HTR-8/SVneo (cell line): ENCODE results near the gene ARL6IP6.

Experiments used
- DNase-seq: peaks from one replicate; pipeline ENCODE4 v3.0.0; 2011; ENCODE audit warnings: low spot score, mixed read lengths; ENCODE audit not compliant: insufficient read length
- FAIRE-seq: peaks from 2 replicates; lab custom pipeline; 2011; peaks lifted over from hg19 to GRCh38; lab: Jason Lieb, UNC

ARL6IP6 gene

DNA sequence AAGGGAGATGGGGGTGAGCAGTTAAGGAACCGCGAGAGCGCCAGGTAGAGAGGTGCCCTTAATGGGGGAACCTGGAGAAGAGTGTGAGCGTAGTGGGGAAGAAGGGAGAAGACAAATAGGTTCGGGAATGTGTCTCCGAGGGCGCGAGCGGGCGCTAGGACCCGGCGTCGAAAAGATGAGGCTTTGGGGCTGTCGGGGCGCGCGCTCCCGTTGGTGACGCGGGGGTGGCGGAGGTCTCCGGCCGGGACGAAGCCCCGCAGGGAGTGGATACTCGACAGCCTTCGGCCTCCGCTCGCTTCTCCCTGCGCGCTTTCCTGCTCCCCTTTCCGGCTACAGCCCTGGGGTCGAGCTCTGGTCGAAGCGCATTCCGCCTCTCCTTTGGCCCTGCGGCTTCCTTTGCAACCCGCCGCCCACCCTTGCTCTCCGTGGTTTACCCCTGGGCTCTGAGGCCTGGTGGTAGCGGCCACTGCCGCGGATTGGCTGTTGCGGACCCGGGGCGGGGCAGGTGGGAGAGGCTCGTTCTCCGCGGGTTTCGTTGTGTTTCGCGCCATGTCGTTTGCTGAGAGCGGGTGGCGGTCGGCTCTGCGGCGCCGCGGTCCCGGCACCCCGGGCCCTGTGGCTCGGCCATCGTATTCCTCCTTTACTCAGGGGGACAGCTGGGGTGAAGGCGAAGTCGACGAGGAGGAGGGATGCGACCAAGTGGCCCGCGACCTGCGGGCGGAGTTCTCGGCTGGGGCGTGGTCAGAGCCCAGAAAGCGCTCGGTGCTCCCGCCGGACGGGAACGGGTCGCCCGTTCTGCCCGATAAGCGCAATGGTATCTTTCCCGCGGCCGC is at the start of gene ARL6IP6:
TSS of gene ARL6IP6 (plus strand) at position 545 of the 833 bp plus-strand sequence. CDS start at position 550, 5 bp downstream.
- FAIRE-seq (peak; percentile 89), DNase-seq (peak; percentile 78)

- FAIRE-seq (no peak), DNase-seq (no peak)
Measured at GRCh38 chr2:152674334-152674733, 44.1 kb upstream of the ARL6IP6 start.

DNA sequence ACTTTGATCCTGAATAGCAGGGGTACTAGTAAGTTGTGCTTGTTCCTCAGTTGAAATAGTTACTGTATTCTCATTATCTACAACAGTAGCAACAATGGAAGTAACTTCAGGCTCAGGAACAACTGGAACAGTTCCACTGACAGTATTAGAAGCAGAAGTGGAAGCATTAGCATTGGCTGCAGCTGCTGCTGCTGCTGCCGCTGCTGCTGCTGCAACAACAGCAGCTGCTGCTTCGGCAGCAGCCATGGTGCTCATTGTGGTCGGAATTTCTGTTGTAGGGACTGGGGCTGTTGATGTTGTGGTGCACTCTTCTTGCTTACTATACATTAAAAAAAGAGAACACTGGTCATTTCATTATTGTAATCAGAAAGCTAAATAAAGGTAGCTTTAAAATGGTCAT is 42.0 kb upstream of the ARL6IP6 start:
- DNase-seq (no peak), FAIRE-seq (no peak)

GRCh38 chr2:152678808-152679207 is 39.6 kb upstream of the ARL6IP6 start:
- FAIRE-seq, result no peak
- DNase-seq, result no peak

DNA sequence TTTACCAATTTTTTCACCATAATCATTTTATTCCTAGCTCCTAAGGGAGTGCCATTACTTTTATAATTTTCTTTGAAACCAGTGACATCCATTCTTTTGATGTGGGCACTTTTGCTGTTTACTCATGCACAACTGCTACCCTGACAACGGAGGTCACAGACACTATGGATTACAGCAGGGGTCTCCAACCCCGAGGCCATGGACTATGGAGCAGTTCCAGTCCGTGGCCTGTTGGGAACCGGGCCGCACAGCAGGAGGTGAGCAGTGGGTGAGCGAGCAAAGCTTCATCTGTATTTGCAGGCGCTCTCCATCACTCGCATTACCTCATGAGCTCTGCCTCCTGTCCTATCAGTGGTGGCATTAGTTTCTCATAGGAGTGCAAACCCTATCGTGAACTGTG is 35.8 kb upstream of the ARL6IP6 start:
- FAIRE-seq (no peak), DNase-seq (no peak)

GRCh38 chr2:152683400-152683799 is 35.0 kb upstream of the ARL6IP6 start:
- FAIRE-seq, result no peak
- no peak for DNase-seq

DNA sequence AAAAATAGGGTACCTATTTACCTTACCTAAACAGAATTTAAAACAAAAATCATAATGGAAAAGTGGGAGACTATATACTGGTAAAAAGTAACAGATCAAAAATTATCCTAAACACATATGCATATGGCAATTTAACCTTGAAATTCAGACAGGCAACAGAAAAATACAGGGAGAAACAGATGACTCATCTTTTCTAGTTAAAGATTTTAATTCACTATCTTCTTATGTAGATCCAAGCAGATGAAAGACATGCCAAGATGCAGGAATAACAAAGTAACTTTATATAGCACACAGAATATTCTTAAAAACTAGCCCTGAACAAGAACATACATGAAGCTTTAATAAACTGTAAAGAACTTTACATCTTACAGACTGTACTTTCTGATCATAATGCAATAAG is 32.1 kb upstream of the ARL6IP6 start:
- FAIRE-seq, result no peak

GRCh38 chr2:152693033-152693432 is 25.4 kb upstream of the ARL6IP6 start:
- FAIRE-seq, result no peak
- no peak for DNase-seq

More for the DNA sequence above, 32.1 kb upstream of the ARL6IP6 start:
- DNase-seq, result no peak

DNA sequence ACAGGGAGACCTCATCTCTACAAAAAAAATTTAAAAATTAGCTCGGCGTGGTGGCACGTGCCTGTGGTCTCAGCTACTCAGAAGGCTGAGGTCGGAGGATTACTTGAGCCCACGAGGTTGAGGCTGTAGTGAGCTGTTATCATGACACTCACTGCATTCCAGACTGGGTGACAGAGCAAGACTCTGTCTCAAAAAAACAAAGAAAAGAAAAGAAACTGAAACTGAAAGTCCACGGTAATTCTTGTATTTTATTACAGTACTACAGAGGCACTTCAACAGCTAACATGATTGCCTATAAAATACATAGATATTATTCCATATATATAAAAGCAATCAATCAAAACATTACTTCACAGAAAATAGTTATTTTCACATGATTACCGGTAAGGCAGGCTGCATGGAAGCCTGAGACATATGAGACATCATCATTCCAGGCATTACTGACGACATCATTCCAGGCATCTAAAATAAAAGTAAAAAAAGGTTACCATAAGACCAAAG is 24.2 kb upstream of the ARL6IP6 start:
- FAIRE-seq (peak; percentile 76), DNase-seq (peak; percentile 46)

- no peak for FAIRE-seq
Measured at GRCh38 chr2:152695763-152696162, 22.7 kb upstream of the ARL6IP6 start.

DNA sequence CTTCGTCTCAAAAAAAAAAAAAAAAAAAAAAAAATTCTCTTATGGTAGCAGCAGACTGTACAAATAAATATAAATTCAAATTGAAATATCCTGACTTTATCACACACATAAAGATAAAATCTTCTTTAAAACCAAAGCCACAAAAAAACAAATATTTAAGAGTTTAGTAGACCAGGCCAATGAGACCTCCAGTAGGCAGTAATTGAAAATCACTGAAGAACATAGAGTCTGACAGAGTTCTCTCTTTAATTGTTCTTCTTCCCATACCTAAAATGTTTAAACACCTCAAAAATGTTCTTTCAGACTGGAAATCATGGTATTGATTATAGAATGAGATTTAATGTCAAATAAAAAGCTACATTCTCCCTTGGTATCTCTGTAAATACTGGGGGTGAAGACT is 21.9 kb upstream of the ARL6IP6 start:
- DNase-seq, result no peak
- FAIRE-seq, result no peak

More at GRCh38 chr2:152695763-152696162, 22.7 kb upstream of the ARL6IP6 start:
- DNase-seq, result no peak

DNA sequence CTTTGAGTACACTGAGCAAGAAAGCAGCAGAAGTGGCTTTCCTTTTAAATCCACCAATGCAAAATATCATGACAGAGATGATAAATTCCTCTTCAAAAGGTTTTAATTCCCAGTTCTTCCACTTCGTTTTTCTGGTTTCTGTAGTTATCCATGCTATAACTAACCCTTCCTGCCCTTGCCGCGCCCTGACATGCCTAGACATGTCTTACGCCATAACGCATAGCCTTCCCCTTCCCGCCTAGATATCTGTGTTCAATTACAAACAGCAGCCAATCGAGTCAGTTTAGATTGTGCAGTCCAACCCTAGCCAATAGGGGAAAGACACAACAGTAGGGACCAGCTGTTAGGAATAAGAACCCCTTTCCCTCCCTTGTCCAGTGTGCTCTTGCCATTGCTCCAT is 17.2 kb upstream of the ARL6IP6 start:
- no peak for DNase-seq
- no peak for FAIRE-seq

- FAIRE-seq (no peak), DNase-seq (no peak)
Measured at GRCh38 chr2:152706477-152707021, 11.9 kb upstream of the ARL6IP6 start.

GRCh38 chr2:152708742-152709141 is 9.7 kb upstream of the ARL6IP6 start:
- DNase-seq (no peak), FAIRE-seq (no peak)

DNA sequence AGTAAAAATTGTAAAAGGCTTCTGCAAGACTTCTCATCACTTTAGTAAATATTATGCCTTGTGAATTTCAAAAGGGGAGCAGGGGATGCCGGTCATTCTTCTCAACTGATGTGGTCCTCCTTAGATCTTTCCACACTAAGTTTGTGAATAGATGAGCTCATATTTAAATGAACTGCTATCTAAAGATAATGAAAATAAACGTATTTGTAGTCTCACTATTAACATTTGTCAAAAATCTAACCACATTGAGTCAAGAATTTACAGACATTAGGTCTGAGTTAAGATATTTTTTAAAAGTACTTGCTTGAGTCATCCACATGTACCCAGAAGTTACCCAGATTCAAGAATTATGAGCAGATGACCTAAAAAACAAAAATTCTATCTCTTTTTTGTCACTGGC is 7.7 kb upstream of the ARL6IP6 start:
- FAIRE-seq (no peak), DNase-seq (no peak)

- DNase-seq (no peak), FAIRE-seq (no peak)
Measured at GRCh38 chr2:152715112-152715511, 3.3 kb upstream of the ARL6IP6 start.

DNA sequence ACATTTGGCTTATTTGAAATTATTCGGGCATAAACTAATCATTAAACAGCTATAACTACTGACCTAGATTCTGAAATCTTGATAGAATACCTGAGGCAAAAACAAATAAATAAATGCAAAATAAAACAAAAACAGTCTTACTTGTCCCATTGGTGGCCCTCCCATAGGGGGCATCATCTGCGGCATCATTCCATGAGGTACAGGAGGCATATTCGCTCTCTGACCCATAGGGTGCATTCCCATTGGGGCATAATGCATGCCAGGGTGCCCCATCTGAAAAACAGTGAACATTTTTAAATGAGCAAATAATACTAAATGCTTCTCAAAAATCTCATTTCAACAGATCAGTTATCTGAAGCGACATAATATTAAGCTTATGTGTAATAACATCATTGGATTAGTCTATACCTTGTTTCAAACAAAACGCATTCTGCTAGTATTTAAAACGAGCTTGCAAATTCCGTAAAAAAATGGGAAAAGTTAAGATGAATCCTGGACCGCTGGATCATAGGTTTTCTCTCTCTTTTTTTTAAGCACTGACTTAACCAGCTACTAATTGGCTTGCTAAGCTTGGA is 2.5 kb upstream of the ARL6IP6 start:
- DNase-seq, result no peak
- no peak for FAIRE-seq

DNA sequence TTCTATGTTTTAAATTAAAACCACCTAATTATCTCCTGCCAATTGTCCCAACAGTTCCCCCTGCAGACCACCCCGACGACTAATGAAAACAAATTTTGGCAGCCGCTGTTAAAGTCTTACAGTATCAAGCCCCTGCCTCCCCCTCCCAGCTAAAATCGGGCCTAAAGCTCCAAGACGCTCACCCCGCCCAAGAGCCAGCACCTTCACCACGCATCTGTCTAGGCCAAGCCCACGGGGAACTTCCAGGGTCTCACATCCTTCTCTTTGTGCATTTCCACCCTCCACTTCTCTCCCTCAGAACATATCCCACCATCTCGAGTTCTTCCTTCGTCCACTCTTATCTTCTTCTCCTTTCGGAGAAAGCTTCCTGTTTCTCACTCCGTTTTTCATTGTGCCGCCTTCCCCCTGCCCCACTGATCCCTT is 1.6 kb upstream of the ARL6IP6 start:
- no peak for DNase-seq
- FAIRE-seq, result no peak

DNA sequence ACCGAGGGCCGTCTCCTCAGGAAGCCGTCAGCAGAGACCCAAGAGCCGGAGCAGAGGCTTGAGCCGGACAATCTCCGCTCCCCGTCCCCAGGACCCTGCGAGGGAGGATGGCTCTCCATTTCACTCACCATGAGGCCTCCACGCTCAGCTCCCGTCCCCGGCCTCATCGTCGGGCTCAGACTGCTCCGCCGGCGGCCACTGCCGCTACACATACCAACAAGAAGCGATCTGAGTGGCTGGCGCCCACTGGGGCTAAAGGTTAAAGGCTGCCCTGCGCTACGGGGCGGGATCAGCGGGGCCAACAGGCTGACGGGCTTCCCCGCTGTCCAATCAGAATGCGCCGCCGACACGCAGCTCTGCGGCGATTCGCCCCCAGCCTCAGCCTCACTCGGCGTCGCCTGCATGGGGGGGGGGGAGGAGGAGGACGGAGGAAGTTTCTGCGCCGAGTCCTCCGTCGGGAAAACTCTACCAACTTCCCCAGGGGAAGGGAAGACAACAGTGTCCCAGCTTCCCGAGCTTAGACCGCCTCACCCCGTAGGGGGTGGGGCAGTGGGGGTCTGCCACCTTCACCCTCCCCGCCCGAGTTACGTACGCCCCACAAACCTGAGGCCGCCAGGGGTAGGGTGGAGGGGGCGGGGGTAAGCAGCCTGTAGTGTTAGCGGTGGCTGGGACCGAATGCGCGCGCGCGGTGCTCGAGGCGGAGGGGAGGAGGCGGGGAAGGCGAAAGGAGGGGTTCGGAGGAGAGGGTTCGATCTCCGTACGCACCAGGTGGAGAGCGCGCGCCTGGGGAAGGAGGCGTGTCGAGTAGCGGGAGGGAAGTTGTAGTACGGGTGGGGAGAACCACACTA is 968 bp upstream of the ARL6IP6 start, which contains the start of gene PRPF40A:
TSS of gene PRPF40A (minus strand) at position 234 of the 848 bp plus-strand sequence. CDS start at position 212, 22 bp downstream.
- FAIRE-seq (peak; percentile 96), DNase-seq (peak; percentile 93)
